ENCODE data around the gene TNFRSF4.

Gene TNFRSF4
- long read RNA-seq, result 0 reads

GRCh38 chr1:1213345-1214265 is at the start of gene TNFRSF4:
Gene TNFRSF4 (minus strand): TSS chr1:1214153. CDS start chr1:1214127, 26 bp downstream.
- Histone ChIP-seq H3K4me3 (replicated peaks; ENCODE audit: insufficient read depth, low read length) (no peak within 1 kb of the TSS), H3K27ac (replicated peaks) (no peak within 1 kb of the TSS), H3K27me3 (ENCODE audit: insufficient read depth, poor library complexity, severe bottlenecking) (peaks cover 1% of the 10 kb centered on the region)
- TF ChIP-seq GABPA (IDR thresholded peaks at IDR 0.05; ENCODE audit: low read depth), result no peak
- TF ChIP-seq REST (IDR thresholded peaks at IDR 0.05; ENCODE audit: insufficient replicate concordance, low read depth), result no peak
- no peak for TF ChIP-seq POLR2AphosphoS5 (IDR thresholded peaks at IDR 0.05; ENCODE audit: low read depth)
- peak in 1 of 2 experiments; percentile 18 for DNase-seq (ENCODE audit: low read depth in 1 of 2, low spot score in 1 of 2)

- no peak overlapping the region for H3K27ac ChIP-seq (replicated peaks)
- TF ChIP-seq REST (IDR thresholded peaks at IDR 0.05; ENCODE audit: insufficient replicate concordance, low read depth) (no peak), CTCF (IDR thresholded peaks at IDR 0.05; ENCODE audit: insufficient read depth, low read length) (no peak), POLR2AphosphoS5 (IDR thresholded peaks at IDR 0.05; ENCODE audit: low read depth) (no peak), GABPA (IDR thresholded peaks at IDR 0.05; ENCODE audit: low read depth) (no peak), SPI1 (IDR thresholded peaks at IDR 0.05; ENCODE audit: borderline replicate concordance, low read depth) (no peak)
- DNase-seq (ENCODE audit: low read depth in 1 of 2, low spot score in 1 of 2), result no peak
Measured at GRCh38 chr1:1262758-1263157, 48.8 kb upstream of the TNFRSF4 start.

GRCh38 chr1:1262071-1262470 is 48.1 kb upstream of the TNFRSF4 start:
- DNase-seq (ENCODE audit: low read depth in 1 of 2, low spot score in 1 of 2), result no peak
- TF ChIP-seq CTCF (IDR thresholded peaks at IDR 0.05; ENCODE audit: insufficient read depth, low read length) (no peak), SPI1 (IDR thresholded peaks at IDR 0.05; ENCODE audit: borderline replicate concordance, low read depth) (no peak), GABPA (IDR thresholded peaks at IDR 0.05; ENCODE audit: low read depth) (no peak), POLR2AphosphoS5 (IDR thresholded peaks at IDR 0.05; ENCODE audit: low read depth) (no peak), REST (IDR thresholded peaks at IDR 0.05; ENCODE audit: insufficient replicate concordance, low read depth) (no peak)
- H3K27ac ChIP-seq (replicated peaks), result no peak overlapping the region
- no peak overlapping the region for H3K4me3 ChIP-seq (replicated peaks; ENCODE audit: insufficient read depth, low read length)
- no peaks in the 10 kb centered on the region for H3K27me3 ChIP-seq (ENCODE audit: insufficient read depth, poor library complexity, severe bottlenecking)

More at GRCh38 chr1:1262758-1263157, 48.8 kb upstream of the TNFRSF4 start:
- no peaks in the 10 kb centered on the region for H3K27me3 ChIP-seq (ENCODE audit: insufficient read depth, poor library complexity, severe bottlenecking)
- H3K4me3 ChIP-seq (replicated peaks; ENCODE audit: insufficient read depth, low read length), result no peak overlapping the region

Measured in HL-60 (cell line).